ENCODE measurements around the gene TOR4A.
"Not testable (repeated sequence)": the region's sequence is repeated elsewhere in the genome, so short reads cannot be mapped to it uniquely, and the experiment has no call there.

The TOR4A gene

DNA sequence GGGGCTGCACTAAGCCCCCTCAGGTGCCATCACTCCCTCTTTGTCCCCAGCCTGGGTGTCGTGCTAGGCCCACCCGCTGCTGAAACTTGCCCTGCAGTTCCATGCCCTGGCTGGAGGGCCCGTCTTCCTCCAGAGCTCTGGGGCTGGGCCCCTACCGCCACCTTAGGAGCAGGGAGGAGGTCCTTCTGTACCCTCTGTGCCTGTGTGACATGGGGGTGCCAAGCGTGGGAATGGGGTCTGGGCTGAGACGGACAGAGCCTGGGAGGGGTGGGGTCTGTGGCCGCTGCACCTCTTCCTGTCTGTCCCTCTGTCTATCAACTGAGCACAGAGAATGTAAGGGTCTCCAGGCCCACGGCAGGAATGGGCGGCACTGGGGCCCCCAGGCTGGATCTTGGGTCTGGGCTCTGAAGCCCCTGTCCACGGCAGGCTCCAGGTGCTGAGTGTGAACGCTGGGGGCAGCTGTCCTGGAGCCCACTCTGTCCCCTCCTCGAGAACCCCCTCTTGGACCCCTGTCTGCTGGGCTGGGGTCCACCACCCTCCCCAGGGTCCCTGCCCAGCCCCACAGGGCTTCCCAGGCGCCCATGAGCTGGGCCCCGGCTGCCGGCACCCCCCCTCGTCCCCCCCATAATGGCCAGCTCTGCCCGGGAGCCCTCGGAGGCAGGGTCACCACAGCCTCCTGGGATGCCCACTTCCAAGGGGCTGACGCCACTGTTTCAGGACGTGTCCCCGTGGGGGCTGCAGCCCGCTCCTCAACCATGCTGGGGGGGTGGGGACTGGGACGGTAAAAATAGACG is 40.4 kb downstream of the TOR4A start:
- DNase-seq (ENCODE audit: low read depth in 3 of 3) = no peak

DNA sequence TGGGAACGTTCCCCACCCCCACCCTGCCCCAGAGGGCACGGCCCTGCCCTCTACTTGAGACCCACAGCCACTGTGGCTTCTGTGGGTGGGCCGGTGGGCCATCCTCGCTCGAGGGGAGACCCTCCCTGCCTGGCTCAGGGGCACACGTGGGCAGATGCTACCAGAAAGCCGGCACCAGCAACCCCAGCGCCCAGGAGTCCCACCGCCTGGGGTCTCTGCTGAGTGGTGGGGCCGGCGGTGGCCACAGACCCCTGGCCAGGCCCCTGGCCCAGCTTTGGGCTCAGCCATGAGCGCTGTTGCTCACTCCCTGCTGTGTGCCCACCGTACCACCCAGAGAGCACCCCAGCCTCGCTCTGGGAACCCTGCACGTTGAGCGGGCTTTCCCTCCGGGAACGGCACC is 41.1 kb downstream of the TOR4A start:
- DNase-seq (ENCODE audit: low read depth in 3 of 3) = no peak

DNA sequence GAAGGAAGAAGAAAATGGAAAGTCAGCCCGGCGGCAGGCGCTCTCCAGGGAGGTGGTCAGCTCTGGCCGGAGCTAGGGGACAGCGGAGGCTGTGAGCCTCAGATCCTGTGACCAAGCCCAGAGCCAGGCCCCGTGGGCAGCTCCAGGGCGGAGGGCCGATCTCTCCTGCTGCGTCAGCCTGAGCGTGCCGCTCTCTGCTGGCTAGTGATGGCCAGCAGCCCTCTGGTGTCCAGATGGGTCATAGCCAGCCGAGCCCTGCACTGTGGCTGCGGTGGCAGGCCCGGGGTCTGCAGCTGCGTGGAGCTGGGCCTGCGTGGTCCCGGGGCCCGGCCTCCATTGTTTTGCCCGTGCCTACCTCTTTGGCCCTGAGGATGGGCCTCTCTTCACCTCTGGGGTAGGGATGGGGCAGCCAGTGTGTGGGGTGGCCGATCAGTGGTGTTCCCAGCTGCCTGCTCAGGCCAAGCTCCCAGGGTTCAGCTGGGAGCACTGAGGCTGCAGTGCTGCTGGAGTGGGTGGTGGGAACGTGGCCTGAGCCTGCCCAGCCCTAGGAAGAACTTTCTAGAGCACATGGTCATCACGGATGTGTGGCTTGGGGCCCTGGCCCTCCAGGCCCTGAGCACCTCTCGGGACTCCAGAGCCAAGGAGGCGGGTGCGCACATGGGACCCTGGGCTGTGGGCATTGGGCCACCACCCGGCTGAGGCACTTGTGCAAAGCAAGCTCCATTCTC is 41.6 kb downstream of the TOR4A start:
- no peak for DNase-seq (ENCODE audit: low read depth in 3 of 3)

DNA sequence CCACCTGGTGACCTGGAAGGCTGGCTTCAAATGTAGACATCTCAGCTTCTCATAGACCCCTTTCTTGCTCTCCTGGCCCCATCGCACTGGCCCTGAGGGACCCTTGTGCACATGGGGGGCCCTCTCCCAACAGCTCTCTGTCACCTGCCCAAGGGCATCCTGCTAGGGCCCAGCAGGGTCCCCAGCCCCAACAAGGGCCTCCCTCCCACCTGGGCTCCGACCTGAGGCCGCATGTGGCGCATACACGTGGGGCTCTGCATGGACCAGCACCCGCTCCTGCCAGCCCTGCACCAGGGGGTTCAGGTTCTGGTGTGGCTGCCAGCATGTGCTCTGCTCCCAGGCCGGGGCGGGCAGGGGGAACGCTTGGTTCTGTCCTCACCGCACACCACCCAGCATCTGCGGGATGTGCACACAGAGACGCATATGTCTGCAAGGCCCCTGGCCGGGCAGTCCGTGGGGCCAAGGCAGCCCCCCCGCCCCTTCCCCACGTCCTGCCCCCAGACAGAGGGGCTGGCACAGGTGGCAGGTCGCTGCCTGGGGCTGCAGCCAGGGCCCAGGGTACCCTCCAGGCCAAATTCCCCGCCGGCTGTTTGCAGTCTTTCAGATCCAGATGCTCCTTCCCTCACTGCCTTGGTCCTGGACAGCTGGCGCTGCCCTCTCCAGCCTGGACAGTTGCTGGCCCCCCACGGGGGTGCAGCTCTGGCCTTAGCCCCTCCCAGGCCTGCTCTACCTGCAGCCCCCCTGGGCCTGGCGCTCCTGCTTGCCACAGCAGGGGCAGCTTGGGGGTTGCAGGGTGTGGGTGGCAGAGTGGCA is 42.4 kb downstream of the TOR4A start:
- DNase-seq (ENCODE audit: low read depth in 3 of 3) = no peak

DNA sequence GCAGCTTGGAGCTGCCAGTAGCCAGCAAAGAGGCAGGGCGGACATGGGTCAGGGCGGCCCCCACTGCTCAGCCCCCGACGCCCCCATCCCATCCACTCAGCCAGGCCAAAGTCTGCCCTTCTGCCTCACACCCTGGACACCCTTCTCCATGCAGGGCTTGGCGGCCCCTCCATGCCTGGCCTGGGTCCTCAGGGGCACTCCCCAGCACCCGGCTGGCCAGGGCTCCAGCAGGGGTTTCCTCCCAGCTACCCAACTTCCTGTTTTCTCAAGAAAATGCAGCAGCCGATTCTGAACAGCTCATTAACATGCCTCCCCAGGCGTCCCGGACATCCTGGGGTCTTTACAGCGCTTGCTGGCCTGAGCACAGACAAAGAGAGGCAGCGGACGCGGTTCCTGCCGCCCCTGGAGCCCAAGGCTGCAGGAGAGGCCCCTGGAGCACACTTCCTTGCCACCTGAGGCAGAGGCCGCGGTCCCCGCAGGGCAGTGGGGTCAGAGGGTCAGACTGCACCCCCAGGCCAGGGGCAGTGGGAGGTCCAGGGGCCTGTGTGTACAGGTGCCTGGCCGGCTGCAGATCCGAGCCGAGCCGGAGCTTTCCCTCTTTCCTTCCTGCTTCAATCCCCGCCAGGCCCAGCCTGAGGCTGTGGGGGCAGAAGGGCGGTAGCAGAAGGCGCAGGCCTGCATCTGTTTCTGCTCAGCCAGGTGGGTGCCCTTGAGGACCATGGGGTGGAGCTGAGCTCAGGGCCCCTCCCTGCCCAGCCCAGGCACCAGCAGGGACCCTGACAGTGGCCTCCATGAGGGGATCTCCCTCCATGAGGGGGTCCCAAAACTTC is 43.2 kb downstream of the TOR4A start:
- no peak for DNase-seq (ENCODE audit: low read depth in 3 of 3)

DNA sequence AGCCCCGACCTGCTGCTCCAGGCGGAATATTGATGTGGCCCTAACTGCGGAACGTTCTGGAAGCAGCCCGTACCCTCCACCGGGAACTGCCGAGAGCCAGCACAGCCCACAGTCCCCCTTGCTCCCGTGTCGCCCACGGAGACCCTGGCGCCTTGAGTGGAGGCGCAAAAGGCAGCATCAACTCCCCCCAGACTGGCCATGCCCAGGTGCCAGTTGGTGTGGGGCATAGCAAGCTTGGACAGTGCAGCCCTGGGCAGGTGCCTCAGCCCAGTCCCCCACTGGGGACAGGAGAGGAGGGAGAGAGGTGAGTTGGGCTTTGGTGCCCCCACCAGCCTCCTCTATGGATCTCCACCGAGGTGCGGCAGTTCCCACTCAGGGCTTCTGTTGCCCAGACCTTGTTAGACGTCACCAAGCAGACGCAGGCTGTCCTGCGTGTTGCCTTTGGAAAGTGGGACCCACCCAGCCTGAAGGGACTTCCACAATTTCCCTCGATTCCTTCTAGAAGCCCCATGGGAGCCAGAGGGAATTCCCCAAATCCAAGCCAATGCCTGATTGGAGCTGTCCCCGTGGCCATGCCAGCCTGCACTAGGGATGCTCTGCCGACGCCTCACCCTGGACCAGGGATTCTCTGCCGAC is 44.3 kb downstream of the TOR4A start:
- DNase-seq (ENCODE audit: low read depth in 3 of 3) = no peak

DNA sequence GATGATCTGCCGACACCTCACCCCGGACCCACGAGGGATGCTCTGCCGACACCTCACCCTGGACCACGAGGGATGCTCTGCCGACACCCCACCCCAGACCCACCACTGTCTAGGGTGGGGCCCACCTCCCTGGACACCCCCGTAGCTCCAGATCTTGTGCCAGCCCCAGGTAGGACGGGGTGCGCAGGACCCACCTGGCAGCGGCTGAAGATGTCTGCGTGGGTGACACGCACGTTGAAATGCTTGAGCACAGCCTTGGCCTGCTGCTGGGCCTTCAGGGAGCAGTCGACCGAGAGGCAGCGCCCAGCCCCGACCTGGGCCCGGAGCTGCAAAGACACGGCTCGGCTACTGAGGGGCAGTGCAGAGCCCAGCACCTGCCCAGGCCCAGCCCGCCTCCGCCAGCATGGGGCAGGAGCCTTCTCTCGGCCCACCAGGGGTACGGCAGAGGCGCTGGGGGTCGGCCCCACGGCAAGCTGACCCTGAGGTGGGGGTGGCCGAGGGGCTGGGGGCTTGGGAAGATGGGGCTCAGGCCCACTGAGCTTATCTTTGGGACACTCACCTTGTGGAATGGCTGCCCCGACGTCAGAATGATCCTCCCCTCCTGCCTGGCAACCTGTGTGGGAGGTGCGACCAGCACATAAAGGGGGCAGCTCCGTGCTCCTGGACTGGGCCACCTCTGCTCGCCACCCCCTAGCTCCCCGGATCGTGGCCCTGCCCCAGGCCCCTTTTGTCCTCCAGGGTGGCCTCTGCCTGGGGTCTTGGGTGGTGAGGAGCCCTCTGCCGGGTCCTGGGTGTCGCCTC is 46.2 kb downstream of the TOR4A start:
- no peak for DNase-seq (ENCODE audit: low read depth in 3 of 3)

DNA sequence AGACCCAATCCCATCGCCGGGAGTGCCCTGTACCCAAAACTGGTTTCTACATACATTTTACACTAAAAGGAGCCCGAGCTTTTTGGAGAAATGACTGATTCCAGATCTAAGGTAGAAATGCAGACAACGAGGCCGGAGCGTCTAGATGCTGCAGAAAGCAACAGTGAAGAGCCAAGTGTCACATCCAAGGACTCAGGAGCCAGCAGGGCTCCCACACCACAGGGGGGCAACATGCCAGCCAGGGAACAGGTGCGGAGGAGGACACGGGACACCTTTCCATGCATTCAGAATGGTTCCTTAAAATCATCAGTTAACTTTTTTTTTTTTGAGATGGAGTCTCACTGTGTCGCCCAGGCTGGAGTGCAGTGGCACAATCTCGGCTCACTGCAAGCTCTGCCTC is 47.6 kb downstream of the TOR4A start:
- DNase-seq (ENCODE audit: low read depth in 3 of 3) = no peak

DNA sequence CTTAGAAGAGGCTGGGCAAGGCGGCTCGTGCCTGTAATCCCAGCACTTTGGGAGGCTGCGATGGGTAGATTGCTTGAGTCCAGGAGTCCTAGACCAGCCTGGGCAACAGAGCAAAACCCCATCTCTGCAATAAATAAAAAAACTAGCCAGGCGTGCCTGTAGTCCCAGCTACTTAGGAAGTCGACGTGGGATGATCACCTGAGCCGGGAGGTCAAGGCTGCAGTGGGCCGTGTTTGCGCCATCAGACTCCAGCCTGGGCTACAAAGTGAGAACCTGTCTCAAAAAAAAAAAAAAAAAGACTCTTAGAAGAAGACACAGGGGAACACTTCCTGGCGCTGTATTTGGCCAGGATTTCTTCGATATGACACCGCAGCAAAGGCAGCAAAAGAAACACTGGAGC is 48.3 kb downstream of the TOR4A start:
- DNase-seq (ENCODE audit: low read depth in 3 of 3) = no peak

DNA sequence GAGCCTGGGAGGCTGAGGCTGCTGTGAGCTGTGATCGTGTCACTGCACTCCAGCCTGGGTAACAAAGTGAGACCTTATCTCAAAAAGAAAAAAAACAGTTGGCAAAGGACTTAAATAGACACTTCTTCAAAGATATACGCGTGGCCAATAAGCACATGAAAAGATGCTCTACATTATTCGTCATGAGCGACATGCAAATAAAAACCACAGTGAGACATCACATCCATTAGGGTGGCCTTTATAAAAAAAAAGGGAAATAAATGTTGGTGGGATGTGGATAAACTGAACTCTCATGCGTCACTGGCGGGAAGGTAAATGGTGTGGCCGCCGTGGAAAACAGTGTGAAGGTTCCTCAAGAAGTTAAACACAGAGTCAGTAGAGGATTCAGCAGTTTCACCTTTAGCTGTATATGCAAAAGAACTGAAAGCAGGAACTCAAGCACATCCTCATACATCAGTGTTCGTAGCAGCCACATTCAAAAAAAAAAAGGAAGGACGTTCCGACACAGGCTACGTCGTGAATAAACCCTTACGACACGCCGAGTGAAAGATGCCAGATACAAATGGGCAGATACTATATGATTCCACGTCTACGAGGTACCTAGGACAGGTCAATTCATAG is 49.0 kb downstream of the TOR4A start:
- no peak for DNase-seq (ENCODE audit: low read depth in 3 of 3)

DNA sequence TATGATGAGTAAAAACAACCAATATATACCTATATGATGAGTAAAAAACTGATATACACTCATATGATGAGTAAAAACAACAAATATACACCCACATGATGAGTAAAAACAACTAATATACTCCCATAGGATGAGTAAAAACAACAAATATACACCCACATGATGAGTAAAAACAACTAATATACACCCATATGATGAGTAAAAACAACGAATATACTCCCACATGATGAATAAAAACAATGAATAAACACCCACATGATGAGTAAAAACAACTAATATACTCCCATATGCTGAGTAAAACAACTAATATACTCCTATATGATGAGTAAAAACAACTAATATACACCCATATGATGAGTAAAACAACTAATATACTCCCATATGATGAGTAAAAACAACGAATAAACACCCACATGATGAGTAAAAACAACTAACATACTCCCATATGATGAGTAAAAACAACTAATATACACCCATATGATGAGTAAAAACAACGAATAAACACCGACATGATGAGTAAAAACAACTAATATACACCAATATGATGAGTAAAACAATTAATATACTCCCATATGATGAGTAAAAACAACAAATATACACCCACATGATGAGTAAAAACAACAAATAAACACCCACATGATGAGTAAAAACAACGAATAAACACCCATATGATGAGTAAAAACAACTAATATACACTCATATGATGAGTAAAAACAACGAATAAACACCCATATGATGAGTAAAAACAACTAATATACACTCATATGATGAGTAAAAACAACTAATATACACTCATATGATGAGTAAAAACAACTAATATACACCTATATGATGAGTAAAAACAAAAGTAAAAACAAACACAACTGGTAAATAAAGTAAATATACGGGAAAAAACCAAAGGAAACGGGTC is 50.4 kb downstream of the TOR4A start:
- not testable (repeated sequence) for DNase-seq (ENCODE audit: low read depth in 3 of 3)

DNA sequence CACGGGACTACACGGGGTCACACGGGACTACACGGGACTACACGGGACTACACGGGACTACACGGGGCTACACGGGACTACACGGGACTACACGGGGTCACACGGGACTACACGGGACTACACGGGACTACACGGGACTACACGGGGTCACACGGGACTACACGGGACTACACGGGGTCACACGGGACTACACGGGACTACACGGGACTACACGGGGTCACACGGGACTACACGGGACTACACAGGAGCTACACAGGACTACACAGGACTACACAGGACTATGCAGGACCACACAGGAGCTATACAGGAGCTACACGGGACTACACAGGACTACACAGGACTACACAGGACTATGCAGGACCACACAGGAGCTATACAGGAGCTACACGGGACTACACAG is 52.1 kb downstream of the TOR4A start:
- not testable (repeated sequence) for DNase-seq (ENCODE audit: low read depth in 3 of 3)

DNA sequence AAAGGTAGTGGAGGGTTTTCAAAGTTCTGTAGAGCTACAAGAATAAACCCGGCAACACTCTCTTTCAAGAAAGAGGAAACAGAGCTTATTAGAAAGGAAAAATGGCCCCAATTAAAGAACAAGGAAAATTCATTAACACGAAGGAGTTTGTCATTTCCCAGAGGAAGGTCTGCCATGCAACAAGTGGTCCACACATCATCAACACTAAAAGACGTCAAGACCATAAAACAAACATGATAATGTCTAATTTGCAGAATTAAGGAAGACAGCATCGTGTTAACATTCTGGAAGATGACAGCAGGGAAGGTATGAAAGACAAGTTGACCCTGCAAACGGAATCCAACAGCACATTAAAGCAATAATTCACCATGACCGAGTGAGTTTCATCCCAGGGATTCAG is 53.2 kb downstream of the TOR4A start:
- DNase-seq (ENCODE audit: low read depth in 3 of 3) = no peak

DNA sequence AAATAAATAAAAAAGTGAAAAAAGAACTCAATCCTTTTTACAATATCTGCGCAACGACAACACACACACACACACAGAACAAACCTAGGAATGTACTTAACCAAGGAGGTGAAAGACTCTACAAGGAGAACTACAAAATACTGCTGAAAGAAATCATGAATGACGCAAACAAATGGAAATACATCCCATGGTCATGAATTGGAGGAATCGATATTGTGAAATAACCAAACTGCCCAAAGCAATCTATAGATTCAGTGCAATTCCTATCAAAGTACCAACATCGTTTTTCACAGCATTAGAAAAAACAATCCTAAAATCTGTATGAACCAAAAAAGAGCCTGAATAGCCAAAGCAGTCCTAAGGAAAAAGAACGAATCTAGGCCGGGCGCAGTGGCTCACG is 54.4 kb downstream of the TOR4A start:
- no peak for DNase-seq (ENCODE audit: low read depth in 3 of 3)

All from stimulated activated CD4-positive, alpha-beta T cell treated with anti-CD3 and anti-CD28 coated beads, TNF-alpha, amount 100 ng/mL, for 48 hours (primary cell).